HCT116 (cell line): ENCODE measurements around the gene ATP2A3. TPM values are rescaled to one million over a fixed set of nuclear protein-coding genes. Genes with fewer than 3 reads are reported as not detected.

ENCODE experiments used
- ATAC-seq: fragments of 200-7000 bp; cut with Tn5 transposase; 2 replicates; pipeline ENCODE4 v1.9.1; 2020; ENCODE audit warnings: mild to moderate bottlenecking, moderate library complexity
- BruUV-seq: library from RNA; stranded (reverse); fragments of 400-500 nt; replicated peaks from 2 replicates; lab custom pipeline; 2021; lab: Mats Ljungman, UMichigan
- CTCF ChIA-PET: fragments of 300-600 bp; sonication (Branson Sonifier 250); formaldehyde crosslinking; loops from one replicate; lab custom pipeline; 2021; ENCODE audit warnings: antibody characterized with exemption; lab: Charles Lee
- POLR2A ChIA-PET: fragments of 300-600, 350-600 bp; sonication (Branson Sonifier 250); formaldehyde crosslinking; loops from one replicate; lab custom pipeline; 2021; ENCODE audit warnings: antibody characterized with exemption; lab: Charles Lee
- RAD21 ChIA-PET, 2 experiments: fragments of 300-600 bp; sonication (Branson Sonifier 250); formaldehyde crosslinking; loops; one replicate each; lab custom pipeline; 2023; ENCODE audit warnings: low total read pairs in 2 of 2; ENCODE audit not compliant: uncharacterized antibody in 2 of 2, unreplicated experiment in 2 of 2, low non-redundant PET in 1 of 2; lab: Charles Lee
- DNase-seq: peaks from one replicate; pipeline ENCODE4 v3.0.0-alpha.2; 2010; ENCODE audit warnings: low read depth, low spot score
- H2AFZ ChIP-seq: fragments of 200-600 bp; shearing (Covaris generic), sonication (generic); 2 replicates; pipeline ENCODE4 v1.6.1; 2017; ENCODE audit warnings: low read depth, mixed run types, mixed read lengths, antibody characterized with exemption, low read length; ENCODE audit not compliant: poor library complexity, severe bottlenecking
- H3K27ac ChIP-seq: 2 replicates; pipeline ENCODE4 v1.5.1; 2012; ENCODE audit warnings: low read depth, low read length
- H3K27me3 ChIP-seq: fragments of 200-600 bp; sonication (generic); 2 replicates; pipeline ENCODE4 v1.6.1; 2016; ENCODE audit warnings: mixed run types, low read length, mixed read lengths; ENCODE audit not compliant: insufficient read depth
- H3K36me3 ChIP-seq, 2 experiments: fragments of 200-500 bp in 1 of 2; fragments of 200-600 bp in 1 of 2; sonication (Bioruptor generic) in 1 of 2; sonication (generic) in 1 of 2; 2 replicates each; pipeline versions ENCODE4 v1.5.1 to v1.6.1; 2014 to 2016; ENCODE audit warnings: low read length in 2 of 2, inconsistent platforms in 1 of 2, mixed read lengths in 1 of 2, mixed run types in 1 of 2; ENCODE audit not compliant: insufficient read depth in 2 of 2, control insufficient read depth in 1 of 2
- H3K4me1 ChIP-seq, 2 experiments: fragments of 200-600 bp in 1 of 2; sonication (generic) in 1 of 2; 2 replicates each; pipeline versions ENCODE4 v1.5.1 to v1.6.1; 2012 to 2017; ENCODE audit warnings: low read length in 2 of 2, inconsistent platforms in 1 of 2, mild to moderate bottlenecking in 1 of 2, mixed read lengths in 1 of 2, mixed run types in 1 of 2, moderate library complexity in 1 of 2; ENCODE audit not compliant: insufficient read depth in 2 of 2, control insufficient read depth in 1 of 2
- H3K4me2 ChIP-seq: fragments of 200-600 bp; sonication (generic); 2 replicates; pipeline ENCODE4 v1.6.1; 2017; ENCODE audit warnings: mixed run types, low read length, mixed read lengths
- H3K4me3 ChIP-seq, 2 experiments: fragments of 200-600 bp in 1 of 2; sonication (generic) in 1 of 2; replicated peaks in 1 of 2; 2 replicates each; pipeline ENCODE4 v1.5.1; 2011 to 2016; ENCODE audit warnings: low read length in 2 of 2, control low read depth in 1 of 2, low read depth in 1 of 2, mild to moderate bottlenecking in 1 of 2, mixed read lengths in 1 of 2, mixed run types in 1 of 2
- H3K79me2 ChIP-seq: fragments of 200-600 bp; sonication (generic); 2 replicates; pipeline ENCODE4 v1.6.1; 2017; ENCODE audit warnings: mild to moderate bottlenecking, mixed run types, low read length, moderate library complexity, mixed read lengths; ENCODE audit not compliant: insufficient read depth
- H3K9ac ChIP-seq: fragments of 200-600 bp; sonication (generic); 2 replicates; pipeline ENCODE4 v1.6.1; 2016; ENCODE audit warnings: low read length, mixed read lengths
- H3K9me2 ChIP-seq: fragments of 200-600 bp; sonication (generic), shearing (Covaris generic); 2 replicates; pipeline ENCODE4 v1.6.1; 2017; ENCODE audit warnings: mixed run types, mild to moderate bottlenecking, moderate library complexity; ENCODE audit not compliant: insufficient read depth
- H3K9me3 ChIP-seq, 2 experiments: fragments of 200-500 bp in 1 of 2; fragments of 200-600 bp in 1 of 2; sonication (Bioruptor generic) in 1 of 2; sonication (generic) in 1 of 2; 2 replicates each; pipeline ENCODE4 v1.6.1; 2014 to 2017; ENCODE audit warnings: low read length in 2 of 2, mixed read lengths in 2 of 2, inconsistent platforms in 1 of 2, low read depth in 1 of 2, mild to moderate bottlenecking in 1 of 2, mixed run types in 1 of 2, moderate library complexity in 1 of 2; ENCODE audit not compliant: control insufficient read depth in 1 of 2, insufficient read depth in 1 of 2
- H4K20me1 ChIP-seq: fragments of 200-600 bp; sonication (generic), shearing (Covaris generic); 2 replicates; pipeline ENCODE4 v1.6.1; 2017; ENCODE audit warnings: mixed run types, mild to moderate bottlenecking, moderate library complexity; ENCODE audit not compliant: insufficient read depth
- EGR1 ChIP-seq: IDR thresholded peaks from 2 replicates; pipeline ENCODE4 v1.6.1; 2012; ENCODE audit warnings: low read depth
- FOSL1 ChIP-seq: IDR thresholded peaks from 2 replicates; pipeline ENCODE4 v1.6.1; 2012; ENCODE audit warnings: low read depth
- POLR2AphosphoS5 ChIP-seq: IDR thresholded peaks from 2 replicates; pipeline ENCODE4 v1.6.1; 2011; ENCODE audit warnings: mild to moderate bottlenecking, low read depth, low read length, moderate library complexity
- SRF ChIP-seq: IDR thresholded peaks from 2 replicates; pipeline ENCODE4 v1.6.1; 2012; ENCODE audit warnings: low read depth
- TCF7L2 ChIP-seq: IDR thresholded peaks from 2 replicates; pipeline ENCODE4 v1.7.0; 2011; ENCODE audit warnings: borderline replicate concordance, inconsistent platforms; ENCODE audit not compliant: insufficient read depth, insufficient read length; ENCODE audit errors: extremely low read depth
- intact Hi-C: fragments of 100-400 bp; cut with micrococcal nuclease; formaldehyde crosslinking; loops from 2 replicates; pipeline ENCODE4 v1.10.0; 2022
- total RNA-seq: library from RNA; stranded (reverse); gene quantifications from one replicate; pipeline ENCODE4 v1.2.1, GENCODE V29; 2021; ENCODE audit not compliant: unreplicated experiment

Gene ATP2A3
- total RNA-seq, 1 experiment from 2014 or later: 23.1 TPM

- no peak overlapping the region for H3K4me2 ChIP-seq
- no peaks in the 10 kb centered on the region for H4K20me1 ChIP-seq
- no peaks in the 10 kb centered on the region for H3K27me3 ChIP-seq
- intact Hi-C loops: no loop called here
- peaks cover 12 to 16% of the 10 kb centered on the region in 2 experiments for H3K4me1 ChIP-seq
- H2AFZ ChIP-seq: no peak overlapping the region
- RAD21 ChIA-PET: no interaction called here
- H3K36me3 ChIP-seq: no peaks in the 10 kb centered on the region
- CTCF ChIA-PET: no interaction called here
- no peak overlapping the region for H3K27ac ChIP-seq
- no peak overlapping the region for H3K4me3 ChIP-seq
- H3K9me2 ChIP-seq: no peaks in the 10 kb centered on the region
- no peak overlapping the region for H3K9ac ChIP-seq
- no peaks in the 10 kb centered on the region for H3K9me3 ChIP-seq
- BruUV-seq: no TSS peak
- POLR2A ChIA-PET: no interaction called here
- no peaks in the 10 kb centered on the region for H3K79me2 ChIP-seq
- DNase-seq (no peak), ATAC-seq (no peak)
- TF ChIP-seq FOSL1 (no peak), EGR1 (no peak)
These were observed 8.6 kb downstream of the ATP2A3 start for GRCh38 chr17:3955673-3955988.

DNA sequence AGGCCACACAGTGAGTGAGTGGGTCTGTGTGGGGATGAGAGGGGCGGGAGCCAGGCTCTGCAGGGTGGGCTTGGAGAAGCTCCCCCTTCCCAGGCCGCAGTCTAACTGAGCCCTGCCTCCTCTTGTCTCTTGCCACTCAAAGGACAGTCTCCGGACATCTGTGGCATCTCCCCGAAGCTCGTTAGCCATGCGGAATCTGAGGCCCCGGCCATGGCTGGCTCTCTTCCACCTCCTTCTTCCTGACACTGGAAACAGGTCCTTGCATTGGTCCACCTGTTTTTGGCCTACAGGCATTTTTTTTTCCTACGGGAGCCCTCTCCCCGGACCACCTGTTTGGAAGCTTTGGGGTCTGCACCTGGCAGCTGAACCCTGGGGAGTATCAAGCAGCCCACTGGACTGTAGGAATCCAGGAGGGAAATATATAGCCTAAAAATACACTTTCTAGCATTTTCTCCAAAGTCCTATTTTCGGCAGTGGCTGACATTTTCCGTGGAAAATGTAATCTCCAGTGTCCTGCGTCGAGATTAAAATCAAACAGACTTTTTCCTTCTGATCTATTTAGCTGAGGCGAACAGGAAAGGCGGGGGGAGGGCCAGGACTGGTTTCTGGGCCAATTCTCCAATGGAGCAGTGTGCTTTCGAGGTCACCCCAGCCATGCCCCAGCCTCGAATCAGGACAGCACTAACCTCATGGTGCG, 9.1 kb downstream of the ATP2A3 start:
- intact Hi-C loops: no loop called here
- Histone ChIP-seq H3K36me3 (no peaks in the 10 kb centered on the region), H4K20me1 (no peaks in the 10 kb centered on the region), H3K27ac (no peak overlapping the region), H3K27me3 (no peaks in the 10 kb centered on the region), H3K79me2 (no peaks in the 10 kb centered on the region), H3K9me2 (no peaks in the 10 kb centered on the region), H3K4me1 (peaks cover 12% of the 10 kb centered on the region in 2 experiments), H3K4me3 (no peak overlapping the region), H2AFZ (no peak overlapping the region), H3K9me3 (no peaks in the 10 kb centered on the region), H3K4me2 (no peak overlapping the region), H3K9ac (no peak overlapping the region)
- ATAC-seq: no peak
- no peak for TF ChIP-seq SRF
- TF ChIP-seq TCF7L2: no peak
- TF ChIP-seq POLR2AphosphoS5: no peak
- RAD21 ChIA-PET: no interaction called here
- DNase-seq: no peak
- BruUV-seq: no TSS peak
- POLR2A ChIA-PET: no interaction called here
- CTCF ChIA-PET: no interaction called here
